ENCODE data around the gene MAF.

Gene MAF

DNA sequence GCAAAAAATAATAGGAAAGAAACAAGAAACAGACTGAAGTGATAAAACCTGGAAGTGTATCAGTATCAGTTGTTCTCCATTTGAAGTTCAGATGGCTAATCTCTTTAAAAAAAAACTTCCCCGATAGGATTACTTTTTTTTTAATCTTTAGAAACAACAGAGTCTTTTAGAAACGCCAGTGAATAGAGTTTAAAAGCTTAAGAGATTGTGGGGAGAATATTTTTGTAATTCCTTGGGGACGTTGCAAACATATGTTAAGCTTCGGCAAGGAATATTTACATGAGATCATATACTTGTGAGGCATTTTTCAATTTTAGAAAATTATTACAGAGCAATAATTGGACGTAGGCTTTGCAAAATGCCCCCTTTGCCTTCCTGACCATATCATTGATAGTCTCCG, 13.2 kb downstream of the MAF start:
- no peak for DNase-seq

DNA sequence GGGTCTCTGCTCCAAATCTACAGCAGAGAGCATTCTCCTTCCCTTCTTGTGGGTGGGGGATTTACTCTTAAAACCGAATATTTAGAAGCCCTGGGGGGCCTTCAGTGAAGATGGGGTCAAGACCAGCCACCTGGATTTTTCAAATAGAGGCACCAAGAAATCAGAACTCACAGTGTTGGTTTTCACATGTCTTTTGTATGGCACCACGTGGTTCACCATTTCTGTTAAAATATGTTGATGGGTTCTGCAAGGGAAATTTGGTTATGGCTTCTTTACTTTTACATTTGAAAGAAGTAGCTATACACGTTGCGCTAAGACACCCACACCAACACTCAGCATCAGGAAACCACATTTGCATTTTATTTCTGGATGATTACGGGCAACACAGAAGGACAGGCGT, 17.7 kb downstream of the MAF start:
- no peak for DNase-seq

DNA sequence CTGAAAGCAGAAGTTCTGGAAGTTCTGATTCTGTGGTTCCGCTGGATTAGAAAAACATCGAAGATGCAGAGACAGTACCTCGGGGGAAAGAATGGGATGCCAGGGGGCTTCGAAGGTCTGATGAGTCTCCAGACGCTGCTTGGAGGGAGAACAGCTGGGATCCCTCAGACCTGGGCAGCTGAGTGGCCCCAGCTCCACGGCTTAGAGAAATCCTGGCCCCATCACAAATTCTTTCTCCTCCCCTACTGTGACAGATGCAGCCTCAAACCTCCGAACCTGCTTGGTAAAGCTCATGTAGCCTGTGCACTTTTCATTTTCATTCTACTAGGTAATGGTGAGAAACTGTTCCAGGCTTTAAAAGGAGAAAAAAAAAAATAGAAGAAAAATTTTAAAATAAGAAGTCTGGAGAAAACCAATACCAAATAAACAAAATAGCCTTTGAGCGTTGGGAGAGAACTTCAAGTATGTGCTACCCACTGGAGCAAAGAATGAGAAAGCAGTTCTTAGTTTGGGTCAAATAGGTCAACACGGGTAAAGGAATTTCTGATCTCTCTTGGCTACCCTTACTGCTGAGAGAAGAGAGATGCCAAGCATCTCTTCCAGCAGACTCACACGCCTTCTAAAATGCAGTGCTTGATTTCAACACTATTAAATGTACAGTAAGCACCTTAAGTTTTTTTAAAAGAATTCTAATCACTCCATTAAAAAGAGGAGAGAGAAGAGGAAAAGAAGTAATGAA, 19.9 kb downstream of the MAF start:
- no peak for DNase-seq

DNA sequence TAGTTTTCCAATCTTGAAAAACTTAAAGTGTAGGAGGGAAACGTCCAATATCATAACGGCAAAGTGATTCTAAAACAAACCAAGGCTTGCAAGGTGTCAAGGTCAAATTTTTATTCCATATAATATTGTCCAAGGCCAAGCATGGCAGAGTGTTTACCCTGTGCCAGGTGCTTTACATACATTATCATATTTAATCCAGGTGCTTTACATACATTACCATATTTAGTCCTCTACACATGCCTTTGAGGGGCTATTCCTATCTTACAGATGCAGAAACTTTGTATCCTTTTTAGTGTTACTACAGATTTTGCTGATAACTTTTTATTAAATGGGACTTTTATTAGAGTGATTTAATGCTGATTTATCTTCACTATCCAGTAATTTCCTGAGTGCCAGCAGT, 23.9 kb downstream of the MAF start:
- DNase-seq: no peak

DNA sequence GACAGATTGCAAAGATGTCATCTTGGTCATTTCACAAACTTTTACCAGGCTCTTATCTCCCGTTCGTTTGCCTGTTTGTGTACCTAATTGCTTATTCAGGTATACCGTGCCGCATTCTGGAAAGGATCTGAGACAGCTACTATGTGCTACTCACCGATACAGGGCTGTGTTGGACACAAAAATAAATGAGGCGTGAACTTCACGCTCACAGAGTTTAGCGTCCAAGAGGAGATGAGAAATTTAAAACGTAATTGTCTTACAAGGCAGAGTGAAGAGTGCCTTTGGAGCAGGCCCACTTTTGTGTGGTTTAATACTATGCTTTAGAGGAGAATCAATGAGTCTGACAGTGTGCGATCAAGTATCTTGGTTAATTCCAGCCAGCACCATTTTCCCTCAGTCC, 26.7 kb downstream of the MAF start:
- no peak for DNase-seq

DNA sequence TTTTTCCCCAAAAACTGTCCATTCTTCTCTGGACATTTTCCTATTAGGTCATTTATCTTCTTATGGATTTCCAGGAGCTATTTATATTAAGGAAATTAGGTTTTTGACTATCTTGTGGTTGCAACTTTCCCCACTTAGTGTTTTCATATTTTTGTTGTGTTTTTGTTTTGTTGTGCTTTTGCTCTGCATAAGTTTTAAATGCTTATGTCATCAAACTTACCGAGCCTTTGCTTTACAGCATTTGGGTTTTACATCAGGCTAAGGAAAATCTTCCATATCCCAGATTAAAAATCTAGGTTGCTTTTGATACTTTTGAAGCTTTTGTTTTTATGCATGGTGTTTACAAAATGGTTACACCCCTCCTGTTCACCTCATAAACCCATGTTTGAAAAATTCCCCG, 27.5 kb downstream of the MAF start:
- no peak for DNase-seq

DNA sequence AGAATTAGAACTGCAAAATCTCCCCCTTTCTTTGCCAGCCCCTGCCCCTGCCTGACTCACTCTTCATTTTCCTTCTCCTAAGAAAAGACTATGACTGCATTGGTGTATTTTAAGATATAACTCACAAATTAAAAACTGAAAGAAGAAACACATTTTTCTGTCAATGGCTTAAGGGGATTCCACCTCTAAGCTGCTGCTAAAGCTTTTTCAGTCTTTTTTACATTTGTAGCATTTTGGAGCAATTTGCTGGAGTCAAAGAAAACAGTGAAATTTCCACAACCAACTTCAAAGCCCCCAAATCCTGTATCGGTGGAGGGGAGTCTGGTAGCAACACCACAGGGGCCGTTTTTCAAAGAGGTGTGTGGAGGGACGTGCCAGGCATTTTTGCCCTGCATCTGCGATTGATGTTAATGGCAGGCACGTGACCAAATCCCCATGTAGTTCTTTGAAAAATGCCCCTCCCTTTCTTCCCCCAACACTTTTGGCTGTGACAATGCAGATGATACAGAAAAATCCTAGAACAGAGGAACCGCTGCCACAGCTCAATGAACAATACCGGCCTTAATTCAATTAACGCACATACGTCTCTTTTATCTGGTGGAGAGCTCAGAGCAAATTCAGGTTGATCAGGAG, 28.5 kb downstream of the MAF start:
- no peak for DNase-seq

DNA sequence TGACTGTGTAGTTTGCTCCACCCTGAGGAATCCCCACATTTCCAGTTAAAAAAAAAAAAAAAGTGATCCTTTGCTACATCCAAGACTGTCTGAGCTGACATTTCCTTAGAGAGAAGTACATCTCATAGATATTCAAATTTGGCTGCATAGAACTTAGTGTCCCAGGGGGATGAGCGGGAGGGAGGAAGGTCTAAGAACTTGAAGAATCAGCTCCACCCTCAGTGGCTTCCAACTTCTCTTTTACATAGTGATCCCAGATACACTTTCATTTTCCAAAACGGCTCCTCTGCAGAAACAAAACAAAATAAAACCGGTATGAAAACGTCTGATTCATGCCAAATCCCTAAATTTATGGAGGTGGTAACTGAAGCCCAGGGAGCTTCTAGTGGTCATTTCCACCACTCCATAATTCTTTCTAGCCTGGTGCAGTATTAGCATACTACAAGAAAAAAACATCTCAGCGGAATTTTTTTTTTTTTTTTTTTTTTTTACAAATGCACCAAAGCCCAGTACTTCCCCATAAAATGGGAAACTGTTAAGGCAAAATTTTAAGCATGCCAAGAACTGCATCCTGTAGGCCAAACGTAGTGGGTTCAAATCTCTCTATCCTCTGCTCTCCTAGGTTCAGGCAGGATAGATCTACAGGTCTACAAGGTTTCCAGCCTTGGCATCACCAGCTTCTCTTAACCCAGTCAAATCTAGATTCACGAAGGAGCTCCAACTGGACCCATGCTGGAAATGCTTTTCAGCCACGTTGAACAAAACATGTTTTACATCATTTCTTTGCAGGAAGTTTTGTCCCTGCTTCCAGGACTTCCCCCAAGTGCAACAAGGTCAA, 29.3 kb downstream of the MAF start:
- no peak for DNase-seq

DNA sequence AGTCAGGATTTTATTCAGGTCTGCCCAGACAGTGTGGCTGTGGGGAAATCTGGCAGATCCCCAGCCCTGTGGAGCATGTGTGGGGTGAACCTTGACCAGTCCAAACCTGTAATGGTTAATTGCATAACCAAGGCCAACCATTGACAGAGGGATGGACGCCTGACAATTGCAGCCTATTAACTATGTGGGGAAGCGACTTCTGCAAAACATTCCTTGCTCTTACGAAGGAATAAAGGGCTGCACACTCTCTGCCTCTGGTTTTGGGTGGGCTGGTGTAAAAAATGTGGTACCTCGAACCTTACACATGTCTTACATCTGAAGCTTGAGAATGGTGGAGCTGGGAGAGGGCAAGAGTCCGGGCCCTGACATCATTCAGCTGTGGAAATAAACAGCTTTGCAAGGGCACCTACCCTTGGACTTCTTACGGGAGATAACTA, 35.8 kb downstream of the MAF start:
- DNase-seq: no peak

DNA sequence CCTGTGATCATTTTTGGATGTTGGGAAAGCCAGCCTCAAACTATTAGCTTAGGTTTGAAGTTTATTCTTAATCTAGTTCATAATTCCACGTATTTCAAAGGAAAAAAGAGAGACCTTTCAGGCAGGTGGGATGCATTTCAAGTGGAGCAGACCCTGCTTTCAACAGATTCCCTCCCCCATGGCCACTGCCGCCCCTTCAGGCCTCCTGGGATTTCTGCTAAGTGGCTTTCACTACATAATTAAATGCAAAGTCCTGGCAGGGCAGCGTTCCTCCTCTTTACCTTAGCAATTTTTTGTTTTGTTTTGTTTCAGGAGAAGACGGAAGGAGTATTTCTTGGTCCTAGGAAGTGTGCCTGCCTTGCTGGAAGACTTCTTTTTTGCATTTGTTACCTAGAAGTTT, 36.6 kb downstream of the MAF start:
- no peak for DNase-seq

DNA sequence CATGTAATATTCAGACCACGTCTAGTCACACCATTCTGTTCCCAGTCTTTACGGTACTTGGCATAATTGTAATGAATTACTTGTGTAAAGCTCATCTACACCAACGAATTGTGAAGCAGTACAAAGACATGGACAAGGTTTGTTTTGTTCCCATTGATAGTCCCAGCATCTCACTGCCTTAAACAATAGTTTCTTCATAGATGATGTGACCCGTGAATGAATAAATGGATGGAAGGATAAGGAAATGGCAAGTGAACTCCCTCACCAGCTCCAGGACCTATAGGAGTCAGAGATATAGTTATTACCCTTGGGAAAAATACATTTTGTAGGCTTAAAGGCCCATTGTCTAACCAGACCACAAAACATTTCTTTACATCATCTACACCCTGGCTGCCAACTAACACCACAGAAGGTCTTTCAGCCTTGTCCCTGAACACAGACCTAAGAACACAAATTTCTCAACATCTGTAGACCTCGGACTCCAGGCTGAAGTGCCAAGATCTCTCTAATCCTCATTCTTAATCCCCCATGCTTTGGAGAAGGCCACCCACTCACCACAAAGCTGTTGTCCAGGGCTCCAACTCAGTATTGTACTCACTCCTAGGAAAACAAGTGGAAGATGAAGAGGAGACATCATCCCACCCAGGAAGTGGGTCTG, 38.2 kb downstream of the MAF start:
- no peak for DNase-seq

DNA sequence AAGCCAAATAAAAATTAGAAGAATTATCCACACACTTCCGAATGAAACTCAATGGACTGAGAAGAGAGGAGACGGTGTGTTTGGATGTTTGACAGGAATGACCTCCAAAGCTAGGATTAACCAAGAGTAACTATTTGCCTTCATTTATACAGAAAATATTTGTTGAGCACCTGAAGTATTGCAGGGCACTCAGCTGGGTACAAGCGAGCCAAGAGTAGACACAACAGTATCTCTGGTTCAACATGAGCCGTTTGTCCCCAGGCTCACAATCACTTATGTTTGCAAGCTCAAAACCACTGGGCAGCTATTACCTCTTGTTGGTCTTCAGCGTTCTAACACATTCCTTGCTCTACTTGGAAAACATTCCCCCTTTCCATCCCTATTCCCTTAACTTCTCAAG, 38.8 kb downstream of the MAF start:
- DNase-seq: no peak

DNA sequence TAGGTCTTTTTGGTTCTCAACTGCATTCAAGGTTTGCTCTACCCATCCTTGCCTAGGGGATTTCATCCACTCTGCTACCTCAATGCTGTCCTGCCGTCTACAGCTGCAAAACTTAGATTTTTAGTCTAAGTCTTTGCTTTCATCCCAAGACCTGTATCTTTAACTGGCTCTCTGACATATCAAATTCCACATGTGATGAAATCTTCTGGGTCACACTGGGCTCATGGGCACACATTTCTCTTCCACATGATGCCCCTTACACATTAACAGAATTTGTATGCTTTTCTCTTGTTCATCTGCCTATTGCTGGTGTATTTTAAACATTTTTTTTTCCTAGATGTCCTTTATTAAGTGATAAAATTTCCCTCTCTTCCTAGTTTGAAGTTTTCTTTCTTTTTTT, 39.6 kb downstream of the MAF start:
- DNase-seq: no peak

DNA sequence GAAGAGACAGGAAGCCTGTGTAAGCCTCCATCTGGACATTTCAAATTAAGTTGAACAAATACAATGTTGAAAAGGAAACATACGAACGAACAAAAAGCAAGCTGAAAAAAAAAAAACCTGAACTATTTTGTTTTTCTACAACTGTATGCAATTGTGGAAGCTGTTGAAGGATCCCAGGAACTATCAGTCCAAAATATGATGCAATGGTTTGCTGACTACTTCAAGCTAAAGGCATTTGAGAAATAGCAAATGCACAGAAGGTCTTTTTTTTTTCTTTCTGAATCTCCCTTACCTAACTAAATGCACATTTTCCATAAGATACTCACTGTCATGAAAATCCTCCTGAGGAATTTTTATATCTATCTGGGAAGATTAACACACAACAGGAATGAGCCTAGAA, 40.2 kb downstream of the MAF start:
- no peak for DNase-seq

DNA sequence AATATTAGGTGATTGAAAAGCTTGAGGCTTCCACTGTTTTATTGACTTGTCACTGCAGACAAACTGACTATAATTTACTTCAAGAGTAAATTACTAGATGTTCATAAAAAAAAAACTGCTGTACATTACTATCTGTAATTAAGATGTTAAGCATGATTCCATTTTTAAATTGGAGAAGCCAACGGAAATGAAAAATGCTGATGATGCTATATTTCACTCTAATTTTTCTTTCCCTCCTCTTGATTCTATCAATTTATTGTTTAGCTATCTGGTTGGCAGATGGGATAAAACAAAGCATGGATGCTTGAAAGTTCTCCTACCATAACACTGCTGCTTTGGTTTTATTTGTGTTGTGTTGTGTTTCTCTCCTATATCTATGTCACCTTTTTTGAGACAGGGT, 41.0 kb downstream of the MAF start:
- DNase-seq: no peak

DNA sequence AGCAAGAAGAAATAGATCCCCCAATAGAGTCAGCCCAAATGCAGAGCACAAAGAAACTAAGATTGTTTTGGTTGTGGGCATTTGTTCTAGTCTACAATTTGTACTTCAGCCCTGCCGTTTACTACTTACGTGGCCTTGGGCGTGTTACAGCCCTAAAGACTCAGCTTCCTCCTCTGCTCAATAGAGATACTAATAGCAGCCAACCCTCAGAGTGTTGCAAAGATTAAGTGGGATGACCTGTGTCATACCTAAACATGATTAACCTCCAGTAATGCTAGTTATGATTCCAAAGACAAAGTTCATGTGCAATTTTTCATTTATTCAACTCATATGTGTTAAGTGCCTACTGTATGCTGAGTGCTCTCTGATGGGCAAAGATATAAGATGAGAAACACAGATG, 43.1 kb downstream of the MAF start:
- DNase-seq: no peak

DNA sequence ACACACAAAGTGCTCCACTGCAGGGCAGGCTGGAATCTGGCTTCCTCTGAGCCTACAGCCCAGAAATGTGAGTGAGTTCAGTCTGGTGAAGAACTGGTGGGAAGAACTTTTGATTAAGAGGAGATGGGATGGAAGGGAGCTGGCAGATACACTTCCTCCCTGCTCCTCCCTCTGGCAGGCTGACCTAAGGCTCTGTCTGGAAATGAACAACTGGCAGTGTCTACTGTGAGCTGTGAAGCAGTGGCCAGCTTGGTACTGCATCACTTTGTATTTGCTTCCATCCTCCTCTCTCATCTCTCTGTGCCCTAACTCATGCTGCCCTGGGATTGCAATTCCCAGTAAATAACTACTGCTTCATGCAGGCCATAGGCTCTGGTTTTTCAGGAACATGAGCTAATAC, 45.6 kb downstream of the MAF start:
- DNase-seq: no peak

DNA sequence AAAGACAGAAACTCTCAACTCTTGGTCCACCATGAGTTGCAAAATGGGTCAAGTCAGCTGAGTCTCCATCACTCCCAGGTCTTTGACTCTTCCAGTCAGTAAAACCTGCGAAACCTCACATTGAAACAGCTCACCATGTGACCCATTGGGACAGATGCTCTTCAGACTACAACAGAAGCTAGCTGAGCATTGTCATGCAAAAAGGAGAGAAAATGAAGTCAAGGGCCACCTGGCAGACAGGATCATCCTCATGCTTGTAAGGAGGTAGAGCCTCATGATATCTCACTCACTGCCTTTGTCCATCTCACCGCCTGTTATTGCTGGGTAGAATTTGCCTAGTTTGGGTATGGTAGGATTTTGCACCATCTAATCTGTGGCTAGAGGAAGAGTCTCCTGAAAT, 50.2 kb downstream of the MAF start:
- no peak for DNase-seq

DNA sequence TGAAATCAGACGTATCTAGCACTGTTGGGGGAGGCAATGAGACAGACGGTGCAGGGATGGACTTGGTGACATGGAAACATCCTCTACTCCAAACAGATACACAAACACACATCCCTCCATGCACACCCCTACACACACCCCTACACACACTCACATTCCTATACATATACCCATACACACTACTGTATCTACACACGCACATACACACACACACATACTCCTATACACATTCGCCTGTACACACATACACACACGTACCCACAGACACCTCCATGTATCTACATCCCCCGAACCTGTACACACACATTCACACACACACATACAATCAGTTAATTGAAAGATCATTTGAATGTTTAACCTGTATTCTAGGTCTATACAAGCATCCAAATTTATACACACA, 53.5 kb downstream of the MAF start:
- no peak for DNase-seq
